Keratinocyte (primary cell): ENCODE data around the gene PPP1CC.

Source experiments
- EZH2 ChIP-seq: IDR thresholded peaks from one replicate; pipeline ENCODE4 v1.6.1; 2012; ENCODE audit warnings: inconsistent platforms, mild to moderate bottlenecking, low read length, moderate library complexity
- TF ChIP-seq, protein P1 (sequence below), 3 experiments: IDR thresholded peaks in 1 of 3; conservative IDR thresholded peaks in 1 of 3; optimal IDR thresholded peaks in 1 of 3; 2 replicates in 2 of 3; 3 replicates in 1 of 3; pipeline versions ENCODE3 to v1.5.1; 2011; ENCODE audit warnings: low read length in 3 of 3, mild to moderate bottlenecking in 3 of 3, moderate library complexity in 2 of 3, control low read depth in 1 of 3, inconsistent platforms in 1 of 3; ENCODE audit not compliant: insufficient read depth in 2 of 3; ENCODE audit errors: extremely low read depth in 1 of 3

GRCh38 chr12:110705309-110705708 is 37.4 kb downstream of the PPP1CC start:
- TF ChIP-seq, protein P1, sequence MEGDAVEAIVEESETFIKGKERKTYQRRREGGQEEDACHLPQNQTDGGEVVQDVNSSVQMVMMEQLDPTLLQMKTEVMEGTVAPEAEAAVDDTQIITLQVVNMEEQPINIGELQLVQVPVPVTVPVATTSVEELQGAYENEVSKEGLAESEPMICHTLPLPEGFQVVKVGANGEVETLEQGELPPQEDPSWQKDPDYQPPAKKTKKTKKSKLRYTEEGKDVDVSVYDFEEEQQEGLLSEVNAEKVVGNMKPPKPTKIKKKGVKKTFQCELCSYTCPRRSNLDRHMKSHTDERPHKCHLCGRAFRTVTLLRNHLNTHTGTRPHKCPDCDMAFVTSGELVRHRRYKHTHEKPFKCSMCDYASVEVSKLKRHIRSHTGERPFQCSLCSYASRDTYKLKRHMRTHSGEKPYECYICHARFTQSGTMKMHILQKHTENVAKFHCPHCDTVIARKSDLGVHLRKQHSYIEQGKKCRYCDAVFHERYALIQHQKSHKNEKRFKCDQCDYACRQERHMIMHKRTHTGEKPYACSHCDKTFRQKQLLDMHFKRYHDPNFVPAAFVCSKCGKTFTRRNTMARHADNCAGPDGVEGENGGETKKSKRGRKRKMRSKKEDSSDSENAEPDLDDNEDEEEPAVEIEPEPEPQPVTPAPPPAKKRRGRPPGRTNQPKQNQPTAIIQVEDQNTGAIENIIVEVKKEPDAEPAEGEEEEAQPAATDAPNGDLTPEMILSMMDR (optimal IDR thresholded peaks at IDR 0.05 in 1 of 3, IDR thresholded peaks at IDR 0.05 in 1 of 3, conservative IDR thresholded peaks at IDR 0.05 in 1 of 3; ENCODE audit: extremely low read depth in 1 of 3, insufficient read depth in 2 of 3, low read length in 3 of 3) = no peak
- TF ChIP-seq EZH2 = no peak
